DND-41 (cell line): ENCODE measurements around the gene BLOC1S6.

Experiments
- ATAC-seq: fragments of 200-7000 bp; cut with Tn5 transposase; 3 replicates; pipeline ENCODE4 v1.9.1; 2021; ENCODE audit warnings: low read depth; ENCODE audit not compliant: insufficient read depth
- DNase-seq: peaks from one replicate; pipeline ENCODE4 v3.0.0-alpha.2; 2020
- H2AFZ ChIP-seq: 2 replicates; pipeline ENCODE4 v1.6.0; 2012; ENCODE audit warnings: low read depth, low read length
- H3K27ac ChIP-seq: 2 replicates; pipeline ENCODE4 v1.5.1; 2012; ENCODE audit warnings: low read length, inconsistent platforms
- H3K27me3 ChIP-seq: fragments of 200-600 bp; sonication (generic); 2 replicates; pipeline ENCODE4 v1.6.0; 2012; ENCODE audit warnings: low read length, mild to moderate bottlenecking, inconsistent platforms; ENCODE audit not compliant: insufficient read depth, poor library complexity
- H3K36me3 ChIP-seq: 2 replicates; pipeline ENCODE4 v1.5.1; 2012; ENCODE audit warnings: low read length, inconsistent platforms; ENCODE audit not compliant: insufficient read depth
- H3K4me1 ChIP-seq: 2 replicates; pipeline ENCODE4 v1.5.1; 2012; ENCODE audit warnings: mild to moderate bottlenecking, low read length; ENCODE audit not compliant: insufficient read depth
- H3K4me2 ChIP-seq: 2 replicates; pipeline ENCODE4 v1.6.0; 2012; ENCODE audit warnings: mild to moderate bottlenecking, moderate library complexity, low read length, inconsistent platforms; ENCODE audit not compliant: insufficient read depth
- H3K4me3 ChIP-seq, 2 experiments: fragments of 200-600 bp in 1 of 2; shearing (Covaris generic) in 1 of 2; 2 replicates each; pipeline ENCODE4 v1.5.1; 2012 to 2016; ENCODE audit warnings: inconsistent platforms in 2 of 2, low read length in 2 of 2, mild to moderate bottlenecking in 2 of 2, low read depth in 1 of 2, moderate library complexity in 1 of 2
- H3K79me2 ChIP-seq: 2 replicates; pipeline ENCODE4 v1.6.0; 2012; ENCODE audit warnings: low read length, inconsistent platforms; ENCODE audit not compliant: insufficient read depth
- H3K9ac ChIP-seq: 2 replicates; pipeline ENCODE4 v1.6.0; 2012; ENCODE audit warnings: low read depth, mild to moderate bottlenecking, inconsistent platforms, low read length, moderate library complexity
- H3K9me3 ChIP-seq: 2 replicates; pipeline ENCODE4 v1.5.1; 2012; ENCODE audit warnings: low read length, moderate library complexity, mild to moderate bottlenecking, inconsistent platforms; ENCODE audit not compliant: insufficient read depth, severe bottlenecking
- H4K20me1 ChIP-seq: 2 replicates; pipeline ENCODE4 v1.6.0; 2012; ENCODE audit warnings: low read length; ENCODE audit not compliant: insufficient read depth
- EZH2 ChIP-seq: IDR thresholded peaks from 3 replicates; pipeline ENCODE4 v1.6.1; 2012; ENCODE audit warnings: borderline replicate concordance, low read depth, mild to moderate bottlenecking, moderate library complexity, low read length, inconsistent platforms; ENCODE audit not compliant: severe bottlenecking
- TF ChIP-seq, protein P1 (sequence below): IDR thresholded peaks from 2 replicates; pipeline ENCODE4 v1.5.1; 2012; ENCODE audit warnings: borderline replicate concordance, low read length, moderate library complexity, mild to moderate bottlenecking; ENCODE audit not compliant: poor library complexity, severe bottlenecking; ENCODE audit errors: extremely low read depth

The BLOC1S6 gene

DNA sequence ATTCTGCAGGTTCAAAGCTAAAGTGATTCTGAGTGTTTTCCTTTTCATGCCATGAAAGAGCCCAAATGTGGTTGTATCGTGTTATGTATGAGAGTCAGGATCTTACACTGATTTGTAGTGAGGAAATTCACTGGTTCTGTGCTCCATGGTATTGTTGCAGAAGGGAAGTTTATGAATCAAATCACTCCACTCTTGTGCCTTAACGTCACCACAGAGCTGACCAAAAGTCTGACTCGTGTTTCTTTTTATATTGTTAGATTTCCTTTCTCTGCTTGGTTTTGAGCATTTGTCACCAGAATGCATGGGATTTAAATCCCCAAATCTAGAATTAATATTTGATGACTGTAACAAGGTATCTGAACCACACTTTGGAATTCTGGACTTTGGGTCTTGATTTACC lies 35.5 kb upstream of the BLOC1S6 start:
- DNase-seq (no peak), ATAC-seq (no peak)
- Histone ChIP-seq H3K79me2 (no peaks in the 10 kb centered on the region), H4K20me1 (no peaks in the 10 kb centered on the region), H3K9ac (no peak overlapping the region), H3K4me3 (no peak overlapping the region), H3K36me3 (no peaks in the 10 kb centered on the region), H3K27ac (no peak overlapping the region), H3K27me3 (no peaks in the 10 kb centered on the region), H3K4me2 (no peak overlapping the region), H3K4me1 (no peaks in the 10 kb centered on the region), H2AFZ (no peak overlapping the region), H3K9me3 (no peaks in the 10 kb centered on the region)
- TF ChIP-seq EZH2: no peak
- TF ChIP-seq, protein P1, sequence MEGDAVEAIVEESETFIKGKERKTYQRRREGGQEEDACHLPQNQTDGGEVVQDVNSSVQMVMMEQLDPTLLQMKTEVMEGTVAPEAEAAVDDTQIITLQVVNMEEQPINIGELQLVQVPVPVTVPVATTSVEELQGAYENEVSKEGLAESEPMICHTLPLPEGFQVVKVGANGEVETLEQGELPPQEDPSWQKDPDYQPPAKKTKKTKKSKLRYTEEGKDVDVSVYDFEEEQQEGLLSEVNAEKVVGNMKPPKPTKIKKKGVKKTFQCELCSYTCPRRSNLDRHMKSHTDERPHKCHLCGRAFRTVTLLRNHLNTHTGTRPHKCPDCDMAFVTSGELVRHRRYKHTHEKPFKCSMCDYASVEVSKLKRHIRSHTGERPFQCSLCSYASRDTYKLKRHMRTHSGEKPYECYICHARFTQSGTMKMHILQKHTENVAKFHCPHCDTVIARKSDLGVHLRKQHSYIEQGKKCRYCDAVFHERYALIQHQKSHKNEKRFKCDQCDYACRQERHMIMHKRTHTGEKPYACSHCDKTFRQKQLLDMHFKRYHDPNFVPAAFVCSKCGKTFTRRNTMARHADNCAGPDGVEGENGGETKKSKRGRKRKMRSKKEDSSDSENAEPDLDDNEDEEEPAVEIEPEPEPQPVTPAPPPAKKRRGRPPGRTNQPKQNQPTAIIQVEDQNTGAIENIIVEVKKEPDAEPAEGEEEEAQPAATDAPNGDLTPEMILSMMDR: no peak

- no peak overlapping the region for H3K4me2 ChIP-seq
These were observed 31.1 kb upstream of the BLOC1S6 start for GRCh38 chr15:45555934-45556608.

DNA sequence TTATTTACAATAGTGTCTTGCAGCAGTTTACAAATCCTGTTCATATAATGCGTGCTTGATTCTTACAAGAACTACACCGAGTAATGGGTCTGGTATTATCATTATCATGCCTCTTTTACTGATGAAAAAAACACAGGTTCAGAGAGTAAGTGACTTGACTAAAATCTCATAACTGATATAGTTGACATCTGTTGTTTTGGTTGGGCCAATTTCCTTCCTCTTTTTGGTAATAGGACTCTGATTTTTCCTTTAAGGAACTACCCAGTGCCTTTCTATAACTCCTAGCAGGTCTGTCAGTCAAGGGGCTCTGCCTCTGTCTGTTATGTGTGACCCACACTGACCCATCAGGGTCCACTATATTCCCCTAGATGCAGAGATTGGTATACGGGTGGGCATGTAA lies 14.6 kb upstream of the BLOC1S6 start:
- Histone ChIP-seq H3K27ac (no peak overlapping the region), H2AFZ (no peak overlapping the region), H3K27me3 (peaks cover 3% of the 10 kb centered on the region), H3K4me1 (no peaks in the 10 kb centered on the region), H4K20me1 (no peaks in the 10 kb centered on the region), H3K9ac (no peak overlapping the region), H3K79me2 (no peaks in the 10 kb centered on the region), H3K36me3 (no peaks in the 10 kb centered on the region), H3K4me2 (no peak overlapping the region), H3K4me3 (no peak overlapping the region), H3K9me3 (no peaks in the 10 kb centered on the region)
- no peak for ATAC-seq
- DNase-seq: no peak
- no peak for TF ChIP-seq EZH2
- TF ChIP-seq, protein P1: no peak

More at GRCh38 chr15:45555934-45556608, 31.1 kb upstream of the BLOC1S6 start:
- no peak overlapping the region for H3K4me3 ChIP-seq
- H2AFZ ChIP-seq: no peak overlapping the region
- H4K20me1 ChIP-seq: no peaks in the 10 kb centered on the region
- no peaks in the 10 kb centered on the region for H3K4me1 ChIP-seq
- no peaks in the 10 kb centered on the region for H3K27me3 ChIP-seq
- H3K9me3 ChIP-seq: no peaks in the 10 kb centered on the region
- no peak for TF ChIP-seq EZH2
- TF ChIP-seq, protein P1: no peak
- H3K9ac ChIP-seq: no peak overlapping the region
- no peak for DNase-seq
- no peak overlapping the region for H3K27ac ChIP-seq
- no peaks in the 10 kb centered on the region for H3K36me3 ChIP-seq
- no peaks in the 10 kb centered on the region for H3K79me2 ChIP-seq
- ATAC-seq: no peak
